ENCODE measurements around the gene CCDC127.

Gene CCDC127

DNA sequence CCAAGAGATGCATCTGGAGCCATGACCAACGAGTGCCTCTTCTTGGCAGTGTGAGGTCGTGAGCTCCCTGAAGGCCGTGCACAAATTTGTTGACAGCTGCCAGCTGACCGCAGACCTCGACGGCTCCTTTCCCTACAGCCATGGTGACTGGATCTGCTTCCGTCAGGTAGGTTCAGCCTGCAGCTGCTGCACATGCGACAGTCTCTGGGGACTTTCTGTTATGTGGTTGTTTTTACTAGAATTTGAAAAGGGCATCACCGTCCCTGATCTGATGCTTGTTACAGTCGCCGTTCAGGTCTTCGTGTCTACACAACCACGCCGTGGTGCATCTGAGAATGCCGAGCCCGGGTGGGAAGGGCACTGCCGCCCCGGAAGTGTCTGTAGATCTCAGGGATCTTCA lies 63.1 kb downstream of the CCDC127 start:
- TF ChIP-seq, protein P1, sequence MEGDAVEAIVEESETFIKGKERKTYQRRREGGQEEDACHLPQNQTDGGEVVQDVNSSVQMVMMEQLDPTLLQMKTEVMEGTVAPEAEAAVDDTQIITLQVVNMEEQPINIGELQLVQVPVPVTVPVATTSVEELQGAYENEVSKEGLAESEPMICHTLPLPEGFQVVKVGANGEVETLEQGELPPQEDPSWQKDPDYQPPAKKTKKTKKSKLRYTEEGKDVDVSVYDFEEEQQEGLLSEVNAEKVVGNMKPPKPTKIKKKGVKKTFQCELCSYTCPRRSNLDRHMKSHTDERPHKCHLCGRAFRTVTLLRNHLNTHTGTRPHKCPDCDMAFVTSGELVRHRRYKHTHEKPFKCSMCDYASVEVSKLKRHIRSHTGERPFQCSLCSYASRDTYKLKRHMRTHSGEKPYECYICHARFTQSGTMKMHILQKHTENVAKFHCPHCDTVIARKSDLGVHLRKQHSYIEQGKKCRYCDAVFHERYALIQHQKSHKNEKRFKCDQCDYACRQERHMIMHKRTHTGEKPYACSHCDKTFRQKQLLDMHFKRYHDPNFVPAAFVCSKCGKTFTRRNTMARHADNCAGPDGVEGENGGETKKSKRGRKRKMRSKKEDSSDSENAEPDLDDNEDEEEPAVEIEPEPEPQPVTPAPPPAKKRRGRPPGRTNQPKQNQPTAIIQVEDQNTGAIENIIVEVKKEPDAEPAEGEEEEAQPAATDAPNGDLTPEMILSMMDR (IDR thresholded peaks at IDR 0.05; ENCODE audit: low read depth, low read length, missing control alignments), result no peak
- DNase-seq (ENCODE audit: low read depth), result no peak
- no peak overlapping the region for H3K4me3 ChIP-seq (ENCODE audit: low read depth, low read length)

DNA sequence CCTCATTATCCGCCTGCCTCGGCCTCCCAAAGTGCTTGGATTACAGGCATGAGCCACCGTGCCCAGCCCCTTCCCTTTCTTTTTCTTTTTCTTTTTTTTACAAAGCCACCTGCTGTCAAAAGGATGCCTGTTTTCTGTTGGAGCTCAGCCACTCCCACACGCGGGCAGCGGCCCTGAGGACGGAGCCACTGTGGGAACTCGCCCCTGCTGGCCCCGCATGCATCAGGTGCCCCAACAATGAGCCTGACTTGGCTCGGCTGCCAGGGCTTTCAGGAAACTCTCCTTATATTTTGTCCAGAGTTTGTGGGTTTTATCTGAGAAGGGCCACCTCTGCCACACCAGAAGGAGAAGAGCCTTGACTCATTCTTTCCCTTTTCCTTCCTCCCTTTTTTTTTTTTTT lies 63.7 kb downstream of the CCDC127 start:
- TF ChIP-seq, protein P1 (IDR thresholded peaks at IDR 0.05; ENCODE audit: low read depth, low read length, missing control alignments), result no peak
- DNase-seq (ENCODE audit: low read depth), result no peak
- no peak overlapping the region for H3K4me3 ChIP-seq (ENCODE audit: low read depth, low read length)

DNA sequence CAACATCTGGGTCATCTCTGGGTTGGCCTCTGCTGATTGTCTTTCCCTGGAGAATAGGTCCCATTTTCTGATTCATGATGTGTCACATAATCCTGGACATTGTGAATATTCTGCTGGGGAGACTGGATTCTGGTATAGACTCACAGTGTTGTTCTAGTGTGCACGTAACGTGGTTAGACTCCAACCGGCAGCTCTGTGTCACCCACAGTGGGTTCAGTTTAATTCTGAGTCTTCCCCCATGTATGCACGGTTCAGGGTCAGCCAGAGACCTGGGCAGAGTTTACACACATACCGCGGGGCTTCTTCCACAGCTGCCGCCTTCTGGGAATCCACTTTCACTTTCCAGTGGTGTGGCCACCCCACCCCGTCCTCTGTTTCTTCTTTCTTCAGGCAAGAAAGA lies 64.7 kb downstream of the CCDC127 start:
- H3K4me3 ChIP-seq (ENCODE audit: low read depth, low read length), result no peak overlapping the region
- no peak for DNase-seq (ENCODE audit: low read depth)
- TF ChIP-seq, protein P1 (IDR thresholded peaks at IDR 0.05; ENCODE audit: low read depth, low read length, missing control alignments), result no peak

DNA sequence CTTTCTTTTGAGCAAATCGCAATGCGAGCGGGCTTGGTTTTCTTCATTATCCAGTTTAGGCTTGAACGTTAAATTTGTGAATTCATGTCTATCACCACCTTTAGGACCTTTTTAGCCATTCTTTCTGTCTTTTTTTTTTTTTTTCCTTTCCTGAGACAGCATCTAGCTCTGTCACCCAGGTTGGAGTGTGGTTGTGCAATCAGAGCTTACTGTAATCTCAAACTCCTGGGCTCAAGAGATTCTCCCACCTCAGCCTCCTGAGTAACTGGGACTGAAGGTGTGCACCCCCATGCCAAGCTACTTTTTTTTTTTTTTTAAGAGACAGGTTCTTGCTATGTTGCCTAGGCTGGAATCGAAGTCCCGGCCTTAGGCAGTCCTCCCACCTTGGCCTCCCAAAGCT lies 65.9 kb downstream of the CCDC127 start:
- no peak overlapping the region for H3K4me3 ChIP-seq (ENCODE audit: low read depth, low read length)
- TF ChIP-seq, protein P1 (IDR thresholded peaks at IDR 0.05; ENCODE audit: low read depth, low read length, missing control alignments), result no peak
- DNase-seq (ENCODE audit: low read depth), result no peak

DNA sequence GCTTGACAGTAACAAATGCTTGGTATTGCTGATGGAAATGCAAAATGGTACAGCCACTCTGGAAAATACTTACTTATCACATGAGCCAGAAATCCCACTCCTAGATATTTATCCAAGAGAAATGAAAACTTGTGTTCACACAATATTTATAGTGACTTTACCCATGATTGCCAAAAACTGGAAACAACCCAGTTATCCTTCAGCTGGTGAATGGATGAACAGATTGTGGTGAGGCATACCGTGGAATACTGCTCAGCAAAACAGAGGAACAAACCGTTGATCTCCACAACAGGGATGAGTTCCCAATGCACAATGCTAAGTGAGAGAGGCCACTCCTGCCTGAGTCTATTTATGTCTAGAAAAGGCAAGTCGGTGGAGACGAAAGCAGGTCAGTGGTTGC lies 67.2 kb downstream of the CCDC127 start:
- TF ChIP-seq, protein P1 (IDR thresholded peaks at IDR 0.05; ENCODE audit: low read depth, low read length, missing control alignments), result no peak
- DNase-seq (ENCODE audit: low read depth), result no peak
- H3K4me3 ChIP-seq (ENCODE audit: low read depth, low read length), result no peak overlapping the region

DNA sequence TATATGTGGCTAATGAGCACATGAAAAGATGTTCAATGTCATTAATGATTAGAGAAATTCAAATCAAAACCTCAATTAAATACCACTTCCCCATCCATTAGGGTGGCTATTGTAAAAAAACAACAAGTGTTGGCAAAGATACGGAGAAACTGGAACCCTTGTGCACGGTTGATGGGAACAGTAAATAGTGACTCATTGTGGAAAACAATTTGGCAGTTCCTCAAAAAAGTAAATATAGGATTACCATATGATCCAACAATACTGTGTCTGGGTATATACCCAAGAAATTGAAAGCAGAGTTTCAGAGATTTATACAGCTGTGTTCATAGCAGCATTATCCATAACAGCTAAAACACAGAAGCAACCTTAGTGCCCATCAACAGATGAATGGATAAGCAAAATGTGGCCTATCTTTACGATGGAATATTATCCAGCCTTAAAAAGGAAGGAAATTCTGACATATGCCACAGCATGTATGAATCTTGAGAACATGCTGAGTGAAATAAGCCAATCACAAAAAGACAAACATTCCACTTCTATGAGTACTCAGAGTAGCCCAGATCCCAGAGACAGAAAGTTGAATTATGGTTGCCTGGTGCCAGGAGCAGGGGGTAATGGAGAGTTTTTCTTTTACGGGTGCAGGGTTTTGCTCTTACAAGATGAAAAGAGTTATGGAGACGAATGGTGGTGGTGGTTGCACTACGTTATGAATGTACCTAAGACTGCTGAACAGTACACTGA lies 68.0 kb downstream of the CCDC127 start:
- H3K4me3 ChIP-seq (ENCODE audit: low read depth, low read length), result no peak overlapping the region
- TF ChIP-seq, protein P1 (IDR thresholded peaks at IDR 0.05; ENCODE audit: low read depth, low read length, missing control alignments), result no peak
- DNase-seq (ENCODE audit: low read depth), result no peak

DNA sequence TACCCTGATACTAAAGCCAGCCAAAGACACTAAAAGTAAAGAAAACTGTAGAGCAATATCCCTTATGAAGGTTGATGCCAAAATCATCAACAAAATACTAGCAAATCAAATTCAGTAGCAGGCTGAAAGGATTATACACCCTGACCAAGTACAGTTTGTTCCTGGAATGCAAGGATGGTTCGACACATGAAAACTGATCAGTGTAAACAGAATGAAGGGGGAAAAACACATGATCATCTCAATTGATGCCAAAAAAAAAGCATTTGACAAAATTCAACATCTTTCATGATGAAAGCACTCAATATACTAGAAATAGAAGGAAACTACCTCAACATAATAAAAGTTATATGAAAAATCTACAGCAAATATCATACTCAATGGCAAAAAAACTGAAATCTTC lies 70.2 kb downstream of the CCDC127 start:
- no peak for DNase-seq (ENCODE audit: low read depth)
- TF ChIP-seq, protein P1 (IDR thresholded peaks at IDR 0.05; ENCODE audit: low read depth, low read length, missing control alignments), result no peak
- H3K4me3 ChIP-seq (ENCODE audit: low read depth, low read length), result no peak overlapping the region
